Fibroblast of skin of right biceps (primary cell): ENCODE measurements around the gene LIPM.

Experiments used
- DNase-seq: peaks from one replicate; pipeline ENCODE4 v3.0.0-alpha.2; 2013

The LIPM gene, protein sequence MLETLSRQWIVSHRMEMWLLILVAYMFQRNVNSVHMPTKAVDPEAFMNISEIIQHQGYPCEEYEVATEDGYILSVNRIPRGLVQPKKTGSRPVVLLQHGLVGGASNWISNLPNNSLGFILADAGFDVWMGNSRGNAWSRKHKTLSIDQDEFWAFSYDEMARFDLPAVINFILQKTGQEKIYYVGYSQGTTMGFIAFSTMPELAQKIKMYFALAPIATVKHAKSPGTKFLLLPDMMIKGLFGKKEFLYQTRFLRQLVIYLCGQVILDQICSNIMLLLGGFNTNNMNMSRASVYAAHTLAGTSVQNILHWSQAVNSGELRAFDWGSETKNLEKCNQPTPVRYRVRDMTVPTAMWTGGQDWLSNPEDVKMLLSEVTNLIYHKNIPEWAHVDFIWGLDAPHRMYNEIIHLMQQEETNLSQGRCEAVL

DNA sequence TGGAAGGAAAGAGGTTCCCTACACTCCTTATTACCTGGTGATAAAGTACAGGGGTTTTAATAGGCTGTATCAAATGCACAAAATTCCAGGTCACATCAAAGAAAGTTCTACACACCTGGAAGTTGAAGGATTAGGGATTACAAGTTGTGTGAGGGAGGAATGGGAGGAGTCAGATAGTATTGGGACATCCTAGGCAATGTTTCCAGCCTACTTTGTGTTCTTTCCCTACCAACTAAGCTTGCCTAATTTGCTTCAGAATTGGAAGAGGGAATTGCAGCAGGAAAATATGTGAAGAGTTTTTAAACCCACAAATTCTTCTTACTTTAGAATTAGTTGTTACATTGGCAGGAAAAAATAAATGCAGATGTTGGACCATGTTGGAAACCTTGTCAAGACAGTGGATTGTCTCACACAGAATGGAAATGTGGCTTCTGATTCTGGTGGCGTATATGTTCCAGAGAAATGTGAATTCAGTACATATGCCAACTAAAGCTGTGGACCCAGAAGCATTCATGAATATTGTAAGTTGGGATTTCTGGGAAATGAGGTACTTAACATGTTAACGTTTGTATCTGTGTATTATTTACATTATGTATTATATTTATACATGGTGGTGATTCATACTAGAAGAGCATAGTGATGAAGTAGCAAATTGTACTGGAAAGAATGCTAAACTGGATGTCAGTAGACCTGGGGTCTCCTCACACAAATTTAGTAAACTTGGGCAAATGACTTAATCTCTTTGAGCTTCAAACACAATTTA lies at the start of gene LIPM:
Gene LIPM, plus strand, starts transcription at position 208 of the 763 bp plus-strand sequence. Its CDS starts 167 bp downstream, at position 375.
- no peak for DNase-seq

DNA sequence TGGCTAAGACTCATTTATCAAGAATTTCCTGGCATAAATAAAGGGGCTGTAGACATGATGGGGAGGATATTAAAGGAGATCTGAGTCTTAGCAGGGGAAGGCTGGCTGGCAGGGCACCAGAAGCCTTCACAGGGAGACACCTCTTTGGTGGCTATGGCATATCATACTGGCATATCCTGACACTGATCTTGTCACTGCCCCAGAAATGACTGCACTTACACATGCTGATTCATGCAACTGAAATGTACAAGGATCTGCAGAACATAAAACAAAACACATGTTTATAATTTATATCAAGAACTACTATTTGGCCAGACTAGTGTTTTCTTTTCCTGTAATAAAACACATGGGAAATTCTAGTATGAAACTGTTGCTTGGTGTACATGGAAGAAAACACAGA lies 48.2 kb upstream of the LIPM start:
- peak; percentile 83 for DNase-seq

DNA sequence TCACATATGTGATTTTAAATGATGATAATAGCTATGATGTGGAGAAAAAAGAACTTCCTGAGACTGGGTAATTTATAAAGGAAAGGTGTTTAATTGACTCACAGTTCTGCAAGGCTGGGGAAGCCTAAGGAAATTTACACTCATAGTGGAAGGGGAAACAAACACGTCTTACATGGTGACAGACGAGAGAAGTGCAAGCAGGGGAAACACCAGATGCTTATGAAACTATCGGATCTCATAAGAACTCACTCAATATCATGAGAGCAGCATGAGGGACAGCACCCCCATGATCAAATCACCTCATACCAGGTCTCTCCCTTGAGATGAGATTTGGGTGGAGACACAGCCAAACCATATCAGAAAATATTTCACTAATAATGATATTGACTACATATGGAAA lies 46.8 kb upstream of the LIPM start:
- DNase-seq = no peak

DNA sequence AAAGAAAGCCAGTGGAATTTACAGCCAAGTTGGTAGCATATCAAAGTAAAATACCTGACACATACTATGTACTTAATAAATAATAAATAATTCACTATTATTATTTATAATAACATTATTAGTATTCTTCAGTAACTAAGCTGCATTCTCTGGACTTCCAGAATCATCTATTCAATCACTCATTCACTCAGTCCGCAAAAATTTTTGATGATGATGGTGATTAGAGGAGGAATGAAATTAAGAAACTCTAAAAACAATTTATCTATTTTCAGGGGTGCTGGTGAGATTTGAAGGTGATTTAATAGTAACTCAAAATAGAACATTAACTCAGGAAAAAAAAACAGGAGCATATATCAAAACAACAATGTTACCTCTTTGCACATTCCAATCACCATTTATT lies 45.9 kb upstream of the LIPM start:
- DNase-seq = no peak

DNA sequence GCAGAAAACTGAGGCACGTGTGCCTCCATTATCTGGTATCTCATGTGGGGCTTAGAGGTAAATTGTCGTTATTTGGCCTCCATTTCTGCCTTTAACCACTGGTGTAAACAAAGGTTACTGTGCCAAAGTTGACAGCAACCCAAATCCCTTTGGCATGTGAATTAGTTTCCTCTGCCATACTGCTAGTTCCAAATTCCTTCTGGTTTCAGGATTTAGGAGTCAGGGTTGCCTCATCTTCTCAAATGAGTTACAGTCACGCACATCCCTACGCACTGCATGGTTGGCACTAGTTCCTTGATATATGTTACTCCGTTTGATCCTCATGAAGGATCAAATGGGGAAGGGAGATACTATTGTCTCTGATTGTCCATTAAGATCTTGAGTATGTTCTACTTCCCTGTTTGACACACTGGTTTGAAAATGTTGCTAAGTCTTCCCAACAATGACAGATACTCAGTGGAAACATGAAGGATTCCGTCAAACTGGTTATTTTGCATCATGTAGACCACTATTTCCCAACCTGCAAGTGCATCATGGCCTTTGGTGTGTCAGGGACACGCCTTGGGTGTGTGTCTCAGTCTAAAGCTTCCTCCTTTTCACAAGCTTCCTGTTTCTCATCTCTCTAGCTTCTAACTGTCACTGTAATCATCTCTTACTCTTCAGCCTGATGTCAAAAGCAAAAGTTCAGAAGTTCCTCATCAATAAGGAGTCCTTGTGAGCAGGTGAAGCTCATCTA lies 43.0 kb upstream of the LIPM start, which contains the start of gene LIPN:
Gene LIPN, plus strand, starts transcription at position 655 of the 736 bp plus-strand sequence. CDS start 1,386 bp downstream, outside the sequence.
- no peak for DNase-seq

DNA sequence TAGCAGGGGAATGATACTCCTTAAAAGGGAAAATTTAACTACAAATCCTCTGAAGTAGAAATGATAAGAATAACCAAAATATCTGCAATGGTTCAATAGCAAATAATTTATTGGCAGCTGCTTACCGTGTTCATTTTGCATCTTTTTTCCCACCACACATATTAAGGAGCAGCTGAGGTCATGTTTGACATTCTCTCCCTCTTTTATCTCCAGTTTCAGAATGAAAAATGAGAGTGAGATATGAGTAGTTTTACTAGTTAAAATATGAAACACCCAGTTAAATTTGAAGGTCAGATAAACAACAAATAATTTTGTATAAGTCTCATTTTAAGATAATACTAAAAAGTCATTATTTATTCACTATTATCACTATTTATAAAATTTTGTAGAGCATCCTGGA lies 39.6 kb upstream of the LIPM start:
- DNase-seq = no peak

DNA sequence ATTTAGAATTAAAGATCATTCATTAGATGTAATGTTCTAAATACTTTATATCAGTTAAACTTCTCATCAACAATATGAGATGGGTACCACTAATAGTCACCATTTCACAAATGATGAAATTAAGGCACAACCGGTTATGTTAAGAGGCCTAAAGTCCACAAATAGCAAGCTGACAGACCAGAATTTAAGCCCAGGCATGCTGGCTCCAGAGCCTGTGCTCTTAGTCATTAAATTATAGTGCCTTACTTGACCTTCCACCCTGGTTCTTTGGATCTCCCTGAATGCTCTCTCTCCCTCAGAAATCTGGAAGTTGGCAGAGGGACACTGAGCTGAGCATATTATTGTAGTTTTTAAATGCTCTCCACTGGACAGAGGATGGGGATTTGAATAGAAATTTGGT lies 39.1 kb upstream of the LIPM start:
- DNase-seq = no peak

DNA sequence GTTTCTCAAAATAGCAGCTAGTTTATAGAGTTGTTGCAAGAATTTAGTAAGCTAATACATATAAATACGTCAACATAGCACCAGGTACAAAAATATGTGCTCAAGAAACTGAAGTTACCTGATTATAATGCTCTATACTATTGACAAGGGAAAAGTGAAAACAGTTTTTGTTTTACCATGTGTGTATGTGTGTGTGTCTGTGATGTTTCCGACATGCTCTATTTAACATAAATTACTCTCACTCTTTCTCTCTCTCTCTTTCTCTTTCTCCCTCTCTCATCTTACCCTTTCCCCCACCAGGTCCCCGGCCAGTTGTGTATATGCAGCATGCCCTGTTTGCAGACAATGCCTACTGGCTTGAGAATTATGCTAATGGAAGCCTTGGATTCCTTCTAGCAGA lies 38.4 kb upstream of the LIPM start:
- no peak for DNase-seq

DNA sequence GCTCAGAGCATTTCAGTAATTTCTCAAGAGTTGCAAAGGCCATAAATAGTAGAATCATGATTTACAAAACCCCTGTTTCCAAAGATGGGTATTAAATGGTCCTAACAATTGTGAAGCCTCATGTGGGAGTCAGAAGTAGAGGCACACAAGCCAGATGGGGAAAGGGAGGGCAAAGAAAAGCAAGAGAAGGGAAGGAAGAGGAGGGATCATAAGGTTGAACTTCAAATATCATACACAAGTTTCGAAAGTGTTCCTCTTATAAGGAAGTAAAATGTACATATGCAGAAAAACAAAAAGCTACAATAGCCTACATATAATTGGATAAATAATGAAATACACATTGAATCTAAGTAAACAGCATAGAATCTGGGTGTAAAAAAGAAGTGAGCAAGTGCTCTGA lies 36.7 kb upstream of the LIPM start:
- DNase-seq = no peak

DNA sequence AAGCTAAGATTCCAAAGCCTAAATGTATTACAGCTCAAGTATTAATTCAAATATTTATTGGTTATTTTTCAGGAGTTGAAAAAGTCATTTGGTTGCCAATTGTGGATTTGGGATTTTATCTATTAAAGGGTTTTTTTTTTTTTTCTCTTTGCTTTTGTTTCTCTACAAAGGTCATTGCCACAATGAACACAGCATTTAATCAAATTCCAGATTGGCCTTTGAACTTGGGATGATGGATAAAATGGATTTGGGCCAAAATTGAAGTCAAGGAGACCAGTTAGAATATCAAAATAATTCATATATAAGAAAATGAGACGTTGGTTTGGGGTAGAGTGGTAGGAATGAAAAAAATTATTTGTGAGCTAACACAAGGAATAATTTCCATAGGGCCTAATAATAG lies 33.1 kb upstream of the LIPM start:
- DNase-seq = no peak

DNA sequence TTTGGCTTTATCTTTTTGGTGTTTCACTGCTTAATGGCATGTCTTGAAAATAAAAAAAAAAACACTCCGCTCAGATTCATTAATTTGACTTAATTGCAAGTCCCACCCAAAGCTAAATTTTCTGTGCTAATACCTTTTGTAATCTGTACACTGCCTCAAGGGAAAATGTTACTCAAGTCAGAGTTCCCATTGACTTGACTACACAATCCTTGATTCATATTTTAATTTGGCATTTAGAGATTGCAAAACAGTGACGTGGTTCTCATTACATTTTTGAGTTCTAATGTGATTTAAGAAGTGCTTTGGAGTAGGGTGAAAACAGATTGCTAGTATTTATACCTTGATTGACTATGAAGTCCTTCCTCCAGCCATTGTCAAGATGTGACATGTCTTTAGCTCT lies 21.3 kb upstream of the LIPM start:
- no peak for DNase-seq

DNA sequence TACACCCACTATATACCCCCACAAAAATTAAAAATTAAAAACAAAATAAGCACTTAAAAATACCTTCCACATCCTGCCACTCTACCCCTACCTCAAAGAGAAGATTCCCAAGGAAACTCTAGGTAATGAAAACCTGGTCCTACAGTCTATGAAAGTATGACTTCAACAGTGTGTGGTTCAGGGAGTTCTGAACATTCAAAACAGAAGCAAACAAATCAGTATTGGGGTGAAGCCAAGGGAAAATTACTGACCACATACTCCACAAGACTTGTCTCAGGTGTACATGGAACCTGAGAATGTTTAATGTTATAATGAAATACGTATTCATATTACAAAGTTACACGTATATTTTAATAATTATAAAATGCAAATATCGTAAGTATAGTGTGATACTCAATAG lies 20.3 kb upstream of the LIPM start:
- DNase-seq = no peak

DNA sequence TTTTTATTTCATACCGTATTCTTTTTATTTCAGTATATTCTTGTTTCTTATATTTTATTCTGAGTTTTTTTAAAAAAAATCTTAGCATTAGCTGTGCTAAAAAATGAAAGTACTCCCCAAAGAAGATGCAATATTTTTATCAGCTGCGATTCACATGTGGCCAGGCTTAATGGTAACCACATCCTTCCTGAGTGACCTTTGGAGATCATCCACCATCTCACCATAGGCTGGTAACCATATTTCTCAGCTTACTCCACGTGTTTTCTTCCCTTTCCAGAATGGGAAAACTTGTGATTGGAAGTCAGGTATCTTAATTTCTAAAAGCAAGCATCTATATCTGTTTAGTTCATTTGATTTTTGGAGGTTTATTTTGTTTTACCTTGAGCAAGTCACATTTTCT lies 18.8 kb upstream of the LIPM start:
- DNase-seq = peak; percentile 28

DNA sequence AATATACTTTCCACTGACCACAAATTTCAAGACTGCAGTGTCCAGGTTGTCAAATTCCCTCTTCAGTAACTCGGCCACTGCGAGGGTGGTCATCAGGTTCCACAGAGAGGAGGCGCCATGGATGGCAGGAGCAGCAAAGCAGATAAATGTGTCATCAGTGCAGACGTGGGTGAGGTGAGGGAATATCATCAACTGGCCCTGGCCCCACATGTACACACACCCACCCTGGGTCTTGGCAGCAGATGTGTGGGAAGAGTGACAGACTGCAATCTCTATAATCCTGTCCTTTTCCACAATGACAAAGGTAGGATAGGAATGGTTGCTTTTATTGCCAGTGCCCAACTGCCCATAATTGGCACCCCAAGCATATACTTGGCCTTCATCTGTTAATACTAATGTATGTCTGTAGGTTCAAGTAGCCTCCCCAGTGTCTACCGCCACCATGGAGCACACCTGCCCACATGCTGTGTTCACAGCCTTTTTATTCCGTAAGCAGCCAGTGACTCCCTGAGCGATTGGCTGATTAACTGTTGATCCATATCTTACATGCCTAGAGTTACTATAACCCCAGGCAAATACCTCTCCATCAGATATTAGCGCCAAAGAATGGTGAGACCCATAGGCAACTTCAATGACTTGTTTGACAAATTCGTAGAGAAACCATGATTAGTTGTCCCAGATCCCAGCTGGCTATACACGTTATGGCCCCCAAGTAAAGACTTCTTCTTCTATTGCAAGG lies 16.3 kb upstream of the LIPM start:
- DNase-seq = no peak

DNA sequence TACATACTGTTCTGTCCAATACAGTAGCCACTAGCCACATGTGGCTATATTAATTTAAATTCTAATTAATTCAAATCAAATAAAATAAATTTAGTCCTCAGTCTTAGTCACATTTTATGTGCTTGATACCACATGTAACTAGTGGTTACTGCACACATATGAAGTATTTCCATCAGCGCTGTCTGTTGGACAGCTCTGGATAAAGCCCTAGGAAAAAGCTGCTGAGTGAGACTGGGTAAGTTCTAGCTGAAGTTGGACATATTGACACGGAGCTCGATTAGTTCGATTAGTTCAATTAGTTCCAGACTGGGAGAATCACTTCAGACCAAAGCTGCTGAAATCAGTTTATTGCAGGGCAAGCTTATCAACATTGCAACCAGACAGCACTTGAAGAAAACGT lies 15.1 kb upstream of the LIPM start:
- no peak for DNase-seq

DNA sequence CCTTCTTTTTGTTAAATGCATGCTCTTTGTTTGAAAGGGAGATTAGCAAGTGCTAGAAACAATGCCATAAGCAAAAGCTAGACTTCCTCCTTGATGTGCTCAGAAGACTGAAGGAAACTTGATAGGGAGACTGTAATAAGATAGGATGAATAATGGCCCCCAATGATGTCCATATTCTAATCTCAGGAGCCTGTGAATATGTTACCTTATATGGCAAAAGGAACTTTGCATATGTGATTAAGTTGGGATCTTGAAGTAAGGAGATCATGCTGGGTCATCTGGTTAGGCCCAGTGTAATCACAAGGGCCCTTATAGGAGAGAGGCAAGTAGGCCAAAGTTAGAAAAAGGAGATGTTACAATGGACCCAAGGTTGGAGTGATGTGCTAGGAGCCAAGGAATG lies 13.6 kb upstream of the LIPM start:
- no peak for DNase-seq

DNA sequence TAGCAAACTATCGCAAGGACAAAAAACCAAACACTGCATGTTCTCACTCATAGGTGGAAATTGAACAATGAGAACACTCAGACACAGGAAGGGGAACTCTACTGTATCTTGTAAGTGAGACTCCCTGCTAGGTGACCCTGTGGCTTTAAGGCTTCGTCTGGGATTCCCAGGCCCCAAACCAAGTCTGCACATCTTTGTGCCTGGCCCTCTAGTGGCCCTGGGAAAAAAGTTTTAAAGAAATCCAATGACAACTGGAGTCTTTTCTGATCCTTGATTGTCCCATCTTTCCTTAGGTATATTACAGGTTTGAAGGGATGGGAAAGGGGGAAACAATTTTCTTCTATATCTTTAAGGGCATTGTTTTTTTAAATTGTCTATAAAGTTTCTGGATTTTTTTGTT lies 10.6 kb upstream of the LIPM start:
- DNase-seq = peak; percentile 36

DNA sequence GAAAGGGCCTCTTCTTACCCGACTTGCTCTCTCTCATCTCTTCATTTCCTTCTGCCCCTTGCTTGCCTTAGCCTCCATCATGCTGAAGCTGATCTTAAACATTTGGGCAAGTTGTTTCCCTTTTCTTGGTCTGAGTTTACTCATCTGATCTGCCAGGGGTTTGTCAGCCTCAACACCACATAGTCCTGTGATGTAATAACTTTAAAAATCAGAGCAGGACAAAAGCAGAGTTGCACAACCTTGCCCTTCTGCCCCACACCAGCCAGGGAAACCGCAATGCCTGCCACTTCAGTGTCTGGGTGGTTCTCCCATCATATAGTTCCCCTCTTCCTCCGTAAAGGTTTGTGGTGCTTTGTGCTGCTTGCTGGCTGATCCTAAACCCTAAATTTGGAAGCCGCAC lies 9.9 kb upstream of the LIPM start:
- DNase-seq = no peak

DNA sequence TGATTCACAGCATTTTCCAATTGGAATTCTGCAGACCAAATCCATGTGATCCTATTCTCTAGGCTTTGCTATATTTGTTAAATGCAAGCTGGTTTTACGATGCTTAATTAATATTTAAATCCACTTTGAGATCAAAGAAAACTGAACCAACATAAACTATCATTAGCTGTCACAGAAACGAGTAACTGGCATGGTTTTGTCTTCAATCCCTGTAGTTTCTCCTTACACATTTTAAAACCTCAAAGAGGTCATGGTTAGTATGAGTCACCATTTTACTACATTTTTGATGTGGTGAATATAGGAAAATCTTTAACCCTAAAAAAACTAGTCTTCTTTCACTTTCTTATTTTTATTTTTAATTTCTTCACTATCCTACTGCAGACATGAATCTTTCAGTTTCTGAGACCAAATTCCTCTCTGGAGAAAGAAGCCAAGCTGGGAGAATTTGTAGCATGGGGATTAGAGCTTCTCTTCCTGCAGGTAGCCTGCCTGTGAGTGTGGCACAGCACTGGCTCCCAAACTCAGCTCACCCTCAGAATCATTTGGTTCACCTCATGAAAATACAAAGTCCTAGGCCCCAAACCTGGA lies 8.7 kb upstream of the LIPM start:
- peak; percentile 64 for DNase-seq

DNA sequence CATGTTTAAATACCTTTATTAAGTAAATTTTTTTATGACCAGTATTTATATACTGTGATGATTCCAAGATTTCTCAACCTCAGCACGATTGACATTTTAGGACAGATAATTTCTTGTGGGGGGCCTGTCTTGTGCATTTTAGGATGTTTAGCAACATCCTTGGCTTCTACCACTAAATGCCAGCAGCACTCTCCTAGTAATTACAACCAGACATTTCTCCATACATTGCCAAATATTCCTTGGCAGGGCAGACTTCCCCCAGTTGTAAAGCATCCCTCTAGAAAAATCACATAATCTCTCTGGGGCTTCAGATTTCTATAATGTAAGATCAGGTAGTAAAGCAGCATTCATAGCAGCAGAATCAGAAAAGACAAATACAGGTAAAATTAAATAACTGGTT lies 7.8 kb upstream of the LIPM start:
- peak; percentile 35 for DNase-seq

DNA sequence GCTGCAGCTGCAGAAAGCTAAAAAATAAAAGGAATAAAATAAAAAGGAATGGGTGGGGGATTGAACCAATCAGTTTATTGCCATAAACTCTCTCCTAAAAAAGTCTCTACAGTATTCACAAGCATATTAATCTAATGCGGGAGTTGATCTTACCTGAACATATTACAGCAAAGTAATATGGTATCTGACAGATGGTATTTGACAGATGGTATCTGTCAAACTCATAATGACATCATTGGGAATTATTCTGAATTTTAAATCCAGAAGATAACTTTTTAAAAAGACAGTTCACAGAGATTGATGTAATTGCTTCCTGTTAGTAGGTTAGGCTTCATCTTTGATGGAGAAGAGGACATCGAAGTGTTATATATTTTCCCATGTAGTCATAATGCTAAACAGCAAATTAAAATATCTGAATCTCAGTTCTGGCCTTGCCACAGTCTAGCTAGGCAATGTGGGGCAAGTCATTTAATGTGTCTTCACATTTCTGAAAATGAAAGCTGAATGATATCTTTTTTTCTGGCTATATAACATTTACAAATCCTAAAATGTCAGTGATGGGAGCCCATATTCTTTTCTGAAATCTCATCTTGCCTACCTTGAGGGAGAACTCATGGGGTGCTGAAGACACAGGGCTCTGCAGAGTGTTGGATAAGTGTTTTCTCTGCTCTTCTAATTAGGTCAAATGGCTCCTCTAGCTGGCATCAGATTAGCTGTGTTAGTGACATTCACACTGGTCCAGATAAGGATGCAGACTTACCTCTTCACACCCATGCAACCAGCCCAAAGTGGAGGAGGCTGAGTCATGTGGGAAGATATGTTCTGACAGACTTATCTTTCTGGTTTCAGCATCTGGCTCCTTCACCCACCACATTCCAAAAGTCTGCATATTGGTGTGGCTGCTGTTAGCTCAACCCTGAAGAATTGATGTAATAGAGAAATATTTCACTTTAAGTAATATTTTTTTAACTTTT lies 2.1 kb upstream of the LIPM start:
- DNase-seq = peak; percentile 74
